Measurements from ENCODE around the gene PATJ. TPM values are rescaled to one million over a fixed set of nuclear protein-coding genes. Genes with fewer than 3 reads are reported as not detected.

Gene PATJ
- total RNA-seq, 1 experiment from 2014 or later, result 48.8 TPM

GRCh38 chr1:61812916-61813315, 70.6 kb downstream of the PATJ start:
- Histone ChIP-seq H3K27me3 (ENCODE audit: insufficient read depth, low read length) (no peaks in the 10 kb centered on the region), H3K9me2 (ENCODE audit: insufficient read depth) (no peaks in the 10 kb centered on the region), H3K27ac (ENCODE audit: low read depth, low read length) (no peak overlapping the region), H3K4me1 (ENCODE audit: control insufficient read depth in 1 of 2, insufficient read depth in 2 of 2, low read length in 2 of 2) (no peaks in the 10 kb centered on the region), H4K20me1 (ENCODE audit: insufficient read depth) (no peaks in the 10 kb centered on the region), H3K4me3 (replicated peaks in 1 of 2; ENCODE audit: low read depth in 1 of 2, low read length in 2 of 2) (no peak overlapping the region), H2AFZ (ENCODE audit: low read depth, low read length, poor library complexity, severe bottlenecking) (no peak overlapping the region), H3K36me3 (ENCODE audit: control insufficient read depth in 1 of 2, insufficient read depth in 2 of 2, low read length in 2 of 2) (peaks cover 0 to 5% of the 10 kb centered on the region in 2 experiments; a peak in 2 of 4 replicates), H3K79me2 (ENCODE audit: insufficient read depth, low read length) (no peaks in the 10 kb centered on the region), H3K4me2 (ENCODE audit: low read length) (no peak overlapping the region), H3K9me3 (ENCODE audit: control insufficient read depth in 1 of 2, insufficient read depth in 1 of 2, low read depth in 1 of 2, low read length in 2 of 2) (no peaks in the 10 kb centered on the region), H3K9ac (ENCODE audit: low read length) (no peak overlapping the region)
- ChIA-PET RAD21 (ENCODE audit: low non-redundant PET in 1 of 2, low total read pairs in 2 of 2, uncharacterized antibody in 2 of 2, unreplicated experiment in 2 of 2) (no interaction called here), POLR2A (no interaction called here), CTCF (no interaction called here)
- TF ChIP-seq ZBTB33 (IDR thresholded peaks at IDR 0.05; ENCODE audit: extremely low read depth, insufficient replicate concordance, low read length), result no peak
- TF ChIP-seq ELF1 (IDR thresholded peaks at IDR 0.05; ENCODE audit: borderline replicate concordance, low read depth), result no peak
- TF ChIP-seq SRF (IDR thresholded peaks at IDR 0.05; ENCODE audit: low read depth), result no peak
- no peak for TF ChIP-seq FOSL1 (IDR thresholded peaks at IDR 0.05; ENCODE audit: low read depth)
- TF ChIP-seq EZH2 (IDR thresholded peaks at IDR 0.05), result no peak
- TF ChIP-seq CEBPB (IDR thresholded peaks at IDR 0.05; ENCODE audit: low read depth), result no peak
- TF ChIP-seq SIN3A (IDR thresholded peaks at IDR 0.05; ENCODE audit: low read depth), result no peak
- no peak for TF ChIP-seq CTCF (IDR thresholded peaks at IDR 0.05 in 2 of 3, conservative IDR thresholded peaks at IDR 0.05 in 1 of 3; ENCODE audit: borderline replicate concordance in 1 of 3, insufficient read depth in 1 of 3, low read depth in 2 of 3, low read length in 2 of 3)
- TF ChIP-seq EGR1 (IDR thresholded peaks at IDR 0.05; ENCODE audit: low read depth), result no peak
- no peak for TF ChIP-seq ATF3 (IDR thresholded peaks at IDR 0.05)
- TF ChIP-seq RAD21 (IDR thresholded peaks at IDR 0.05; ENCODE audit: low read depth), result no peak
- TF ChIP-seq MAX (IDR thresholded peaks at IDR 0.05), result no peak
- TF ChIP-seq ZFX (IDR thresholded peaks at IDR 0.05), result no peak
- no peak for TF ChIP-seq POLR2A (IDR thresholded peaks at IDR 0.05; ENCODE audit: borderline replicate concordance, extremely low read depth, insufficient read depth, insufficient read length)
- no peak for TF ChIP-seq EZH2phosphoT487 (IDR thresholded peaks at IDR 0.05; ENCODE audit: borderline replicate concordance)
- TF ChIP-seq CBX3 (IDR thresholded peaks at IDR 0.05; ENCODE audit: low read depth), result no peak
- no peak for TF ChIP-seq ZNF274 (IDR thresholded peaks at IDR 0.05; ENCODE audit: low read depth, low read length)
- no peak for TF ChIP-seq YY1 (IDR thresholded peaks at IDR 0.05; ENCODE audit: extremely low read depth, insufficient replicate concordance, low read depth, low read length)
- TF ChIP-seq POLR2AphosphoS5 (IDR thresholded peaks at IDR 0.05; ENCODE audit: low read depth, low read length), result no peak
- no peak for TF ChIP-seq TCF7L2 (IDR thresholded peaks at IDR 0.05; ENCODE audit: borderline replicate concordance, extremely low read depth, insufficient read depth, insufficient read length)
- intact Hi-C loops (cut with micrococcal nuclease), result no loop called here
- DNase-seq (ENCODE audit: low read depth, low spot score) (no peak), ATAC-seq (no peak)
- BruUV-seq (replicated peaks), result no TSS peak
